Activated naive CD8-positive, alpha-beta T cell treated with anti-CD3 and anti-CD28 coated beads for 36 hours (primary cell): Measurements from ENCODE around the gene FCAMR. TPM values are rescaled to one million over a fixed set of nuclear protein-coding genes. Genes with fewer than 3 reads are reported as not detected.

Experiments
- DNase-seq: peaks from one replicate; pipeline ENCODE4 v3.0.0; 2021
- H3K27ac Mint-ChIP-seq: one replicate; pipeline ENCODE4 v1.8.0; 2022; ENCODE audit warnings: mild to moderate bottlenecking, moderate library complexity, mixed read lengths
- H3K27me3 Mint-ChIP-seq: one replicate; pipeline ENCODE4 v1.8.0; 2022; ENCODE audit warnings: mild to moderate bottlenecking, mixed read lengths
- H3K36me3 Mint-ChIP-seq: one replicate; pipeline ENCODE4 v1.8.0; 2021; ENCODE audit warnings: mild to moderate bottlenecking, mixed read lengths
- H3K4me1 Mint-ChIP-seq: one replicate; pipeline ENCODE4 v1.8.0; 2021; ENCODE audit warnings: mixed read lengths
- H3K4me3 Mint-ChIP-seq: one replicate; pipeline ENCODE4 v1.8.0; 2022; ENCODE audit warnings: mild to moderate bottlenecking, moderate library complexity, mixed read lengths
- H3K9me3 Mint-ChIP-seq: one replicate; pipeline ENCODE4 v1.8.0; 2022; ENCODE audit warnings: mixed read lengths
- total RNA-seq, 2 experiments: library from RNA; stranded (reverse); gene quantifications; one replicate each; pipeline ENCODE4 v1.2.3, GENCODE V29; 2021

FCAMR gene
- total RNA-seq, 2 experiments from 2014 or later: not detected

DNA sequence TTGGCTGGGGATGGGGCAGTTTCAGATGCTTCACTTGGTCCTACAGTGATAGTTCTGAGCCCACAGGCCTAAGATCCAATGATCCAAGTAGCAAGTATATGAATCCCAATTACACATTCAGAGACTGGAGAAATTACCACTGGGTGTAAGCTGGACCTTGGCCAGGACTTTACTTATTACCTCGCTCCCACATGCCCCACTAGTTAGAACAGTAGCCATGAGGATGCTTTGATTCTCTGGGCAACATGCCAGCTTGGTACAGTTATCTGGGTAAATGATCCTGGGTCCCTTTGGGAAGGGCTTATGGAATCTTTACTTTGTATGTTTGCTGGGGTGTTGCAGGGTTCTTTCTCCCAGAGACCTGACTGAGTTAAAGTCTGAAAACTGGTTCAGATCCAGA lies 5.0 kb upstream of the FCAMR start:
- Mint-ChIP-seq H3K27me3 (no peaks in the 10 kb centered on the region), H3K9me3 (no peaks in the 10 kb centered on the region), H3K4me3 (no peak overlapping the region), H3K27ac (no peak overlapping the region), H3K36me3 (no peaks in the 10 kb centered on the region), H3K4me1 (no peaks in the 10 kb centered on the region)
- DNase-seq: no peak

DNA sequence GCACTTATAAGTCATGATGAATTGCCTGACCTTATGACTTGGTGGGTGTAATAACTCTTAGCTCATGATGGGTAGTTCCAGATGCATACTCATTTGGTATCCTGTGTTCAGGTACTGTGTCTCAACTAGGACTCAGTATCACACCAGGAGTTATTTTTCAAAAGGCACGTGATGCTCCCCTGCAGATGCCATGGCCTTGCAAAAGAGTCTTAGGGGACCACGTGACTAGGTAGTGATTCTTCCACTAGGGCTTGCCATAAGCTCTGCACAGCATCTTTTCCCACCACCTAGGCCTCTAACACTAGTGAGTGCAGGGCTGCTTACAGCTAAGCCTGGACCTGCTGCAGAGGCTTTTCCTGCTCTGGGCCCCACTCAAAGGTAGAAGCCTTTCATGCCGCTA lies 3.9 kb upstream of the FCAMR start:
- no peak for DNase-seq
- no peak overlapping the region for H3K27ac Mint-ChIP-seq
- H3K4me3 Mint-ChIP-seq: no peak overlapping the region
- no peaks in the 10 kb centered on the region for H3K9me3 Mint-ChIP-seq
- no peaks in the 10 kb centered on the region for H3K36me3 Mint-ChIP-seq
- peaks cover 5% of the 10 kb centered on the region for H3K27me3 Mint-ChIP-seq
- no peaks in the 10 kb centered on the region for H3K4me1 Mint-ChIP-seq

DNA sequence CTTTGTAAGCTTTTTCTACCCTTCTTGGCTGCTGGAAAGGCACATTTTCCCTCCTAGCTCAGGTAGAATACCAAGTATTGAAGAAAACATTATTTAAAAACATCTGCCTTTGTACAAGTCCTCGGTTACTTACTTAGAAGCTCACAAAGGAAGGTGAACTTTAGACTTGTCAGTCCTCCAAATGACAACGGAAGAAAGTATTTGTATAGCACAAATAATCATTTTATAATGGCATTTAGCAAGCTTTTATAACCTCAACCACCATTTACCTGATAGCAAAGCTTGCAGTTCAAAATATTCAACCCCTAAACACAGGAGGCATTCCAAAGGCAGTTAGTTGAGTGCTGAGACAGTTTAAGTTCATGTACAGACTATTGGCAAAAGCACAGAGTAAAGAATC lies 2.5 kb upstream of the FCAMR start:
- H3K36me3 Mint-ChIP-seq: no peaks in the 10 kb centered on the region
- H3K9me3 Mint-ChIP-seq: no peaks in the 10 kb centered on the region
- H3K4me3 Mint-ChIP-seq: no peak overlapping the region
- H3K27me3 Mint-ChIP-seq: peaks cover 5% of the 10 kb centered on the region
- H3K27ac Mint-ChIP-seq: no peak overlapping the region
- no peak for DNase-seq
- peaks cover 7% of the 10 kb centered on the region for H3K4me1 Mint-ChIP-seq

DNA sequence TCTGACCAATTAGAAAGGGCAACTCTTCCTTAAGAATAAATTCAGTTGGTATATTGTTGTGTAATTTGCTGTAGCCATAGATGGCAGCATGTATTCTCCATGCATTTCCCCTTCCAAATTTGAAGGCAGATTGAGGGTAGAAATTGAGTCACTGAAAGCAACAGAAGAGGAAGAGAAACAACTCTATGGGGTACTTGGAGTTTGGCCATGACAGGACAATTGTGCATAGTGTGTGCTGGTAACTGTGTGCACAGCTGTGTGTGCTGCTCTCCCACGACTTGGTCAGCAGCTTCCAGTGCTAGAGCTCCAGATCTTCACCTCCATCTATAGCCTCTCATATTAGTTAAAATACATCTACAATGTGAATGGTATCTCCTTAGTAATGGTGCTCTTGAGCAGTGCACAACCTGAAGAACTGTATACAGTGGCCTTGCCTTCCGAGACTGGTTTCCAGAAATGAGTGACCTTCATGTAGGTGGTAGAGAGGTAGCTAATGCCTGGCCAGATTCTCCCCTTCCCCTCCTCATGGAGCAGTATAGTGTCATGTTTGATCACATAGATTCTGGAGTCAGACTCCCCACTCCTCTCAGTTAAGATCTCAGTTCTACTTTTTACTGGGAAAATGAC lies 882 bp upstream of the FCAMR start:
- H3K9me3 Mint-ChIP-seq: no peaks in the 10 kb centered on the region
- H3K4me3 Mint-ChIP-seq: no peak overlapping the region
- H3K27ac Mint-ChIP-seq: no peak overlapping the region
- H3K4me1 Mint-ChIP-seq: peaks cover 15% of the 10 kb centered on the region
- peaks cover 5% of the 10 kb centered on the region for H3K27me3 Mint-ChIP-seq
- no peak for DNase-seq
- H3K36me3 Mint-ChIP-seq: no peaks in the 10 kb centered on the region

DNA sequence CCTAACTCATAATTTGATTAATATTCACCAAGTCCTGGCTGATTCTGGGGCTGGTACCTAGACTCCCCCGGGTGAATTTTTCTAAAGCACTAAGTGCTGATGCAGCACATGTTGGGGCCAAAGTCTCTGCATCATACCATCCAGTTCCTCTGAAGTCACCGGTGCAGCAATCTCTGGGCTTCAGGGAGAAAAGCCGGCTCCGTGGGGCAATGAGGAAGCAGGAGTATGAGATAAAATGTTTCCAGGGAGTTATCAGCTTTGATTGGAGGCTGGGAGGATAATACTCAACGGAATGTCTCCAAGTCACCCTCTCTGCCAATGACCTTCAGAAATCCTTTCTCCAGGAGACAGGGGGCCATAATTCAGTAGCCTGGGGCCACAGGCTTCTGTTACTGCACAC lies 1.2 kb downstream of the FCAMR start:
- Mint-ChIP-seq H3K4me1 (peaks cover 15% of the 10 kb centered on the region), H3K27me3 (peaks cover 5% of the 10 kb centered on the region), H3K36me3 (no peaks in the 10 kb centered on the region), H3K27ac (no peak overlapping the region), H3K4me3 (no peak overlapping the region), H3K9me3 (no peaks in the 10 kb centered on the region)
- DNase-seq: no peak

DNA sequence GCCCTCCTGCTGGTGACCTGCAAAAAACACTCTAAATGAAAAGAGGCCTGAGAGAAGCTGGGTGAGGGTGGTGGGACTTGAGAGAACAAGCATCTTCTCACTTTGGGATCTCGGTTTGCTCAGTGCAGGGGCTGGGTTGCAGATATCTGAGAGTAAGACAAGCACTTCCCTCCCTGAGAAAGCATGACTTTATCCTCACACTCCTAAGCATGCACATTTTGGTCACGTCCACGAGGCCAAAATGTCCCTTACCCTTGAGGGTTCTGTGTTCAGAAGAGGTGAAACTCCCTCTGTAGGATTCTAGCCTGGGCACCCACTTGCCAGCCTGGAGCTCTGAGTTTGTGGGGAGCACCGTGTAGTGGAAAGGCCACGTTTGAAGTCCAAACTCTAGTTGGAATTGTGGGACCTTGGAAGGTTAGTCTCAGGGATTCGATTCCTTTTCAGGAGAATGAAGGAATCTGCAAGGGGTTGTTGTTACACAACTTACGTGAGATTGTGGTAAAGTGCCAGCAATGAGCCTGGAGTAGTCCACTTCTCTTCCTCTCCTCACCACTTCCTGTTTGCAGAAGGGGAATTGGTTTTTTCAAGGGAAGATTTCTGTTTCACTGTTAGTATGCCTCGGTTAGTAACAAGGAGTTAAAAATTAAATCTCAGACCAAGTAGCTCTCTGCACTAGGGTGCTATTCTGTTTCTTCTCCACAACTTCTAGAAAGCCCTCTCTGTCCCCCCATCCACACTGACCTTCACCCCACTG lies 3.0 kb downstream of the FCAMR start:
- Mint-ChIP-seq H3K4me3 (peak overlapping the region; percentile 42), H3K4me1 (peaks cover 24% of the 10 kb centered on the region), H3K27ac (peak overlapping the region; percentile 53), H3K9me3 (no peaks in the 10 kb centered on the region), H3K36me3 (no peaks in the 10 kb centered on the region), H3K27me3 (peaks cover 5% of the 10 kb centered on the region)
- no peak for DNase-seq

DNA sequence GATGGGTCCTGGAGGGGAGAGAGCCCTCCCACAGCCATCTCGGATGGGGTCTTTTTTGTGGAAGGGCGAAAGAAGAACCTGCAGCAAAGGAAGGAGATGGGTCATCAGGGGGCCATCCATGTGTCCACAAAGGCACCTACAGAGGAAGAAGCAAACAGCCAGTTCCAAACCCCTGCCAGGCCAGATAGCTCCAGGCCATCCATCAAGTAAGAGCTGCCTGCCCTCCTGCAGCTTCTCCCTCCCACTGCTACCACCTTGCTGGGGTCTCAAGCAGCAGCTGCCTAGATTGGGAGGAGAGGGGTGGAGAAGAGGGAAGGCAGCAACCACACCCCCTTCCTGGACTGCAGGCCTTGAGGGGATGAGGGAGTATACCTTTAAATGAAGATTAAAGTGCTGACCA lies 4.5 kb downstream of the FCAMR start:
- H3K4me1 Mint-ChIP-seq: peaks cover 28% of the 10 kb centered on the region
- H3K9me3 Mint-ChIP-seq: no peaks in the 10 kb centered on the region
- H3K4me3 Mint-ChIP-seq: no peak overlapping the region
- no peak for DNase-seq
- H3K36me3 Mint-ChIP-seq: no peaks in the 10 kb centered on the region
- no peak overlapping the region for H3K27ac Mint-ChIP-seq
- peaks cover 5% of the 10 kb centered on the region for H3K27me3 Mint-ChIP-seq

DNA sequence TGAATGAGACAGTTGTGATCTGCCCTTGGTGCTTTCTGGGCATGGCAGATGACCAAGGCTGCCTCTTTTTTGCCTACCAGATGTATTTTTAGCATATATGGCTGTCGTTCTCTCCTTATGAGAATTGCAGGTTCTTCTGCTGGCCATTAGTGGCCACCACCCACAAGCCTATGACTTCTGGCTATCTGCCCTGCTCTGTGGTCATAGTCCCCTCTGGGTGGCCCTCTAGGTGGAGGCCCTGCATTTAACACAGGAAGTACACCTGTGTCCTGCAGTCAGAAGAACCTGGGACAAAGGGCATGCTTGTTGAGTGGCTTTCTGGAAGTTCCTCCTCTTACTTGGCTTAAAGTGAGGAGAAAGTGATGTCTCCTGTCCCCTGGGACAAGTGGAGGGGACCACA lies 6.5 kb downstream of the FCAMR start:
- H3K4me1 Mint-ChIP-seq: peaks cover 28% of the 10 kb centered on the region
- no peaks in the 10 kb centered on the region for H3K9me3 Mint-ChIP-seq
- no peaks in the 10 kb centered on the region for H3K36me3 Mint-ChIP-seq
- no peak overlapping the region for H3K27ac Mint-ChIP-seq
- DNase-seq: no peak
- H3K27me3 Mint-ChIP-seq: no peaks in the 10 kb centered on the region
- no peak overlapping the region for H3K4me3 Mint-ChIP-seq

DNA sequence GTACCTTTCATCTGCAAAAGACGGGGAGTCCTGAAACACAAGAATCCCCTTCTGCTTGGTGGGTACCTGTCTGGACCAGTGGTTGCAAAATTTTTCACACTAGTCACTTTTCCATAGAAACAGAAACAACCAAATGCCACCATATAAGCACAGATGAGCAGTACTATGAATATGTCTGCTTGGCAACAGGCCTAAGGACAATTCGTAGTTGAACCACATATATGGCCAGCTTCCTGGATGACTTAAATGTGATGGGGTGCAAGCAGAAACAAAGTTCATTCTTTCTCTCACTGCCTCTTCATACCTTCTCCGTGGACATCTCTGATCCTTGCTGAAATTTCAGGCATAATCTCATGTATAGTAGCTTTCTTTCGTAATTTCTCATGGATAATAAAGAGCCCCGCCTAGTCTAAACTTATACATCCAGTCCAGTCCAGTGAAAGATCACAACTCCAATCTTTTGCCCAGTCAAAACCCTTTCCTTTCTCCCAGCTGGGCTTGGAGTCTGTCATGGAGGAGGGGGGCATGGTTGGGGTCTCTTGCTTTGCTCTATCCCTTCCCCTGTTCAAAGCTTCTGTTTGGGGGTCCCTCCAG lies 7.0 kb downstream of the FCAMR start:
- Mint-ChIP-seq H3K36me3 (no peaks in the 10 kb centered on the region), H3K27me3 (no peaks in the 10 kb centered on the region), H3K9me3 (no peaks in the 10 kb centered on the region), H3K4me1 (peaks cover 25% of the 10 kb centered on the region), H3K27ac (no peak overlapping the region), H3K4me3 (no peak overlapping the region)
- no peak for DNase-seq

DNA sequence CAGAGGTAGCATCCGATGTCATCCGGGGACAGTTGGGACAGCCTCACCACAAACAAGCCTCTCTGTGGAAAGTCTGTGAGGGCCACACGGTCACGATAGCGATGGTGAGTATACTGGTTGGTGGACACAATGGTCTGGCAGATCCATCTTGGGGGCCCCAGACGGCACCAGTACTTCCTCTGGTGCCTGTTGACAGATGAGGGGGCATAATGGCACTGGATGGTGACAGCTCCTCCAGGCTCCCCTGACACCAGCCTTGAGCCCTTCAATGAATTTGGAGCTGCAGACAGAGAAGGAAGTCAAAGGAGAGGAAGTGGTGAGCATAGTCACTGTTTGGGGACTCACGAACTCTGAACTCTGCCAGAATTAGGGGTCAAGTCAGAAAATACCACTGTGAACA lies 8.0 kb downstream of the FCAMR start:
- DNase-seq: no peak
- H3K27ac Mint-ChIP-seq: no peak overlapping the region
- H3K4me1 Mint-ChIP-seq: peaks cover 16% of the 10 kb centered on the region
- no peaks in the 10 kb centered on the region for H3K36me3 Mint-ChIP-seq
- no peak overlapping the region for H3K4me3 Mint-ChIP-seq
- H3K9me3 Mint-ChIP-seq: no peaks in the 10 kb centered on the region
- H3K27me3 Mint-ChIP-seq: no peaks in the 10 kb centered on the region

DNA sequence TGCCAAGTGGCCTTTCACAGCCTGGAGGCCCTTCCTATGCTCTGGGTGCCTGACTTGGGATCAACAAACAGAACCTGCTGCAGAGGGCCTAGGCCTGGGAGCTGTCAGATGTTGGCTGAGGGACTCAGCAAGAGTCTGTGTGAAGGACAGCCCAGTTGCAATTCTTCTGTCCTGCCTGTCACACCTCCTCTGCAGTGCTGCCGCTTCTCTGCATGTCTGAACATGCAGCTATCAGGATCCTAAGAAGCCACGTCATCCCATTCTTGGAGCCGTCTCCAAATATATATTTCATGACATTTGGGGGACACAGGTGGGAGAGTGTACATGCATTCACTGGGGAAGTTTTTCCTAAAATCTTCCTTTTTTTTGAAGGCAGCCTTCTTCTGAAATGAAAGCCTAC lies 8.6 kb downstream of the FCAMR start:
- no peak overlapping the region for H3K4me3 Mint-ChIP-seq
- no peaks in the 10 kb centered on the region for H3K36me3 Mint-ChIP-seq
- peaks cover 13% of the 10 kb centered on the region for H3K4me1 Mint-ChIP-seq
- no peaks in the 10 kb centered on the region for H3K27me3 Mint-ChIP-seq
- H3K9me3 Mint-ChIP-seq: no peaks in the 10 kb centered on the region
- no peak overlapping the region for H3K27ac Mint-ChIP-seq
- DNase-seq: no peak

DNA sequence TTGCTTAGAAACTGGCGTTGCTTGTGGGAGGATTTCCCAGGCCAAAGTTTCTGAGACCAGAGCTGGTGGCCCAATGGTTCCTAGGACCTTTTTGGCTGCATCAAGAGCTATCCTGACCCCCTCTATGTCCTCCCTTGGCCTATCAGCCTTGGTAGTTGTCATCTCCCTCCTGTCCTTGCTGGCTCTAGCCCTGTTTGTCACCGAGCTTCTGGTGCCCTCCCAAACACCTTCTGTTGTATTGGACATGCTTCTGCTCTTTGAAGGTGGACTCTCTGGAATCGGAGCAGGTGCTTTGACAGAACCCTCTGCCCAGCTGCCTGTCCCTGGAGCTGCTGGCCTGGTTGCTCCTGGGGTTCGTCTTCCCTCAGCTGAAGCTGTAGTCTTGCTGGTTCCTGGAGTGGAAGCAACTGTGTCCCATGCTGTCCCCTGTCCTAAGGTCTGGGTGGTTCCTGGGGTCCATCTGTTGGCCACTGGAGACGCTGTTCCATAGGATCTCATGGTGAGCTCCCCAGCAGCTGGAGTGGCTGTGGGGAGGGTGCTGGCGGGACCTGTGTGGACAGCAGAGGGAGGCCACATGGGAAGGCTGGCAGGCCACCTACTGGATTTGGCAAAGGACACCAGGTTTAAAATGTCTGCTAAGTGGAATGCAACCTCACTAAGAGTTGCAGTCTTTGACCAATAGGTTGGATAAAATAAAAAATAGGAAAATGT lies 9.4 kb downstream of the FCAMR start:
- H3K4me1 Mint-ChIP-seq: peaks cover 13% of the 10 kb centered on the region

DNA sequence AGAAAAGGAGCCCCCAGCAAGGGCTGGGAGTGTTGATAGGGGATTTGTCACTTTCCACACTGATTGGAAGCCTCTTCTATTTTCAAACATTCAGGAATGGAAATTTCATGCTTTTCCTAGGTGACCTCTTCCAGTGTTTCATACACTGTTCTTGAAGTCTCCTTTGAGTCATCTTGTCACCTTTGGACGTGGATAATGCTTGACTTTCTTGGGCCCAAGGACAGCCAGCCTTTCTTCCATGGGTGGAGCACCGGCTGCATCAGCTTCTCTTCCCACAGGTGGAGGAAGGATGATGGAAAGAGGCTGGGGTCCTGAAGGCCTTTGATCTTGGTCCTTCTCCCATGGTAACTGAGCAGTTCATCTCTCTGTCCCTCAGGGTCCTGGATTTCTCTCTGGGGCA lies 12.1 kb downstream of the FCAMR start:
- peaks cover 23% of the 10 kb centered on the region for H3K4me1 Mint-ChIP-seq
- H3K4me3 Mint-ChIP-seq: no peak overlapping the region
- H3K27me3 Mint-ChIP-seq: no peaks in the 10 kb centered on the region
- H3K27ac Mint-ChIP-seq: no peak overlapping the region
- no peak for DNase-seq
- H3K9me3 Mint-ChIP-seq: no peaks in the 10 kb centered on the region
- H3K36me3 Mint-ChIP-seq: no peaks in the 10 kb centered on the region

More for the DNA sequence above, 9.4 kb downstream of the FCAMR start:
- H3K27ac Mint-ChIP-seq: no peak overlapping the region
- no peaks in the 10 kb centered on the region for H3K27me3 Mint-ChIP-seq
- no peaks in the 10 kb centered on the region for H3K9me3 Mint-ChIP-seq
- DNase-seq: no peak
- no peaks in the 10 kb centered on the region for H3K36me3 Mint-ChIP-seq
- H3K4me3 Mint-ChIP-seq: no peak overlapping the region

DNA sequence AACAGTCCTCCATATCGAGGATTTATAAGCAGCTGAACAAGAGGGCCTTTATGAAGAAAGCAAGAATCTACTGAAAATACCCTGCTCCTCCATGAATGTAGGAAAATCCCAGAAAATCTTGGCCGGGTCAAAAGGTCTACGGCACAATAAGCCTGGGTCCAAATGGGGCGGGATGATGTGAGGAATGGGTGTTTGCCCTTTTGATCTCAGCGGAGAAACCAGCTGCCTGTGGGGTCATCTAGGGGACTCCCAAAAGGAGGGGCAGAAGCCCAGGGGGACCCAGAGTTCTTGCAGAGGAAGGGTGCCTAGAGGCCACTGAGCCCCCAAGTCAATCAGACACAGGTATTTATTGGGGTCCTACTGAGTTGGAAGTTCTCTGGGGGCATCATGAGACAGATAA lies 12.6 kb downstream of the FCAMR start:
- H3K27ac Mint-ChIP-seq: no peak overlapping the region
- no peak overlapping the region for H3K4me3 Mint-ChIP-seq
- peaks cover 18% of the 10 kb centered on the region for H3K4me1 Mint-ChIP-seq
- H3K27me3 Mint-ChIP-seq: no peaks in the 10 kb centered on the region
- H3K36me3 Mint-ChIP-seq: no peaks in the 10 kb centered on the region
- no peaks in the 10 kb centered on the region for H3K9me3 Mint-ChIP-seq
- DNase-seq: no peak
